CD8-positive, alpha-beta memory T cell (primary cell): ENCODE measurements around the gene HOOK2. TPM values are rescaled to one million over a fixed set of nuclear protein-coding genes. Genes with fewer than 3 reads are reported as not detected.

Experiments
- CTCF ChIA-PET: fragments of 350-600 bp; sonication (Branson Sonifier 250); formaldehyde crosslinking; loops from one replicate; lab custom pipeline; 2021; ENCODE audit warnings: antibody characterized with exemption; lab: Charles Lee
- POLR2A ChIA-PET: fragments of 350-600 bp; sonication (Branson Sonifier 250); formaldehyde crosslinking; loops from one replicate; lab custom pipeline; 2021; ENCODE audit warnings: antibody characterized with exemption; lab: Charles Lee
- DNase-seq, 5 donors: peaks; one replicate each; pipeline versions ENCODE4 v3.0.0 to v3.0.0-alpha.2; 2020 to 2022; ENCODE audit warnings: mixed read lengths in 1 of 5
- H3K27ac ChIP-seq: one replicate; pipeline ENCODE4 v1.7.0; 2013; ENCODE audit warnings: low read depth, mild to moderate bottlenecking, low read length, moderate library complexity
- H3K27me3 ChIP-seq: 2 replicates; pipeline ENCODE4 v1.7.0; 2013; ENCODE audit warnings: low read length, mild to moderate bottlenecking; ENCODE audit not compliant: insufficient read depth, poor library complexity, severe bottlenecking
- H3K36me3 ChIP-seq: 2 replicates; pipeline ENCODE4 v1.7.0; 2013; ENCODE audit warnings: mild to moderate bottlenecking, low read length, moderate library complexity; ENCODE audit not compliant: insufficient read depth
- H3K4me1 ChIP-seq: 2 replicates; pipeline ENCODE4 v1.7.0; 2013; ENCODE audit warnings: mild to moderate bottlenecking, low read length, moderate library complexity; ENCODE audit not compliant: insufficient read depth
- H3K4me3 ChIP-seq: 2 replicates; pipeline ENCODE4 v1.7.0; 2013; ENCODE audit warnings: mild to moderate bottlenecking, low read length
- H3K9me3 ChIP-seq: 2 replicates; pipeline ENCODE4 v1.7.0; 2013; ENCODE audit warnings: mild to moderate bottlenecking, low read length
- H3K27ac Mint-ChIP-seq, 8 donors: one replicate each; pipeline ENCODE4 v1.8.0; 2020 to 2021; ENCODE audit warnings: mixed read lengths in 8 of 8, mild to moderate bottlenecking in 6 of 8, inconsistent platforms in 3 of 8, moderate library complexity in 3 of 8
- H3K27me3 Mint-ChIP-seq, 2 donors: one replicate each; pipeline ENCODE4 v1.8.0; 2020 to 2021; ENCODE audit warnings: mixed read lengths in 2 of 2, mild to moderate bottlenecking in 1 of 2, moderate library complexity in 1 of 2
- H3K36me3 Mint-ChIP-seq, 3 donors: one replicate each; pipeline ENCODE4 v1.8.0; 2020 to 2021; ENCODE audit warnings: mixed read lengths in 3 of 3, inconsistent platforms in 1 of 3, mild to moderate bottlenecking in 1 of 3
- H3K4me1 Mint-ChIP-seq, 3 donors: one replicate each; pipeline ENCODE4 v1.8.0; 2020 to 2021; ENCODE audit warnings: mixed read lengths in 3 of 3, inconsistent platforms in 1 of 3, mild to moderate bottlenecking in 1 of 3
- H3K4me3 Mint-ChIP-seq, 7 donors: one replicate each; pipeline ENCODE4 v1.8.0; 2020 to 2021; ENCODE audit warnings: mixed read lengths in 7 of 7, mild to moderate bottlenecking in 6 of 7, moderate library complexity in 4 of 7, inconsistent platforms in 2 of 7
- H3K9me3 Mint-ChIP-seq, 5 donors: one replicate each; pipeline ENCODE4 v1.8.0; 2020 to 2022; ENCODE audit warnings: mixed read lengths in 5 of 5, mild to moderate bottlenecking in 3 of 5, moderate library complexity in 2 of 5, inconsistent platforms in 1 of 5
- polyA plus RNA-seq: library from polyadenylated mRNA; unstranded; fragments of 300-500 nt; fragmentation: Illumina TruSeq; gene quantifications from one replicate; pipeline ENCODE4 v1.2.3, GENCODE V29; 2021
- total RNA-seq, 2 experiments: library from RNA; stranded (reverse); gene quantifications; one replicate each; pipeline ENCODE4 v1.2.3, GENCODE V29; 2021

The HOOK2 gene
- total and polyA plus RNA-seq, 3 experiments from 2014 or later: 2.9 to 11.4 (median 9.8) TPM

DNA sequence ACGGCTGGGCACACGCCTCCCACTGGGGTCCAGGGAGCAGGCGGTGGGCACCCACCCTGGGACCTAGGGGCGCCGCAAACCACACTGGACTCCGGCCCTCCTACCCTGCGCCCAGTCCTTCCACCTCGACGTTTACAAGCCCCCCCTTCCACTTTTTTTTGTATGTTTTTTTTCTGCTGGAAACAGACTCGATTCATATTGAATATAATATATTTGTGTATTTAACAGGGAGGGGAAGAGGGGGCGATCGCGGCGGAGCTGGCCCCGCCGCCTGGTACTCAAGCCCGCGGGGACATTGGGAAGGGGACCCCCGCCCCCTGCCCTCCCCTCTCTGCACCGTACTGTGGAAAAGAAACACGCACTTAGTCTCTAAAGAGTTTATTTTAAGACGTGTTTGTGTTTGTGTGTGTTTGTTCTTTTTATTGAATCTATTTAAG, 17.5 kb upstream of the HOOK2 start:
- no peaks in the 10 kb centered on the region for H3K9me3 ChIP-seq
- Mint-ChIP-seq H3K4me3 (peak overlapping the region; percentile 90 to 100 (median 96)), H3K36me3 (peaks cover 0 to 25% (median 3%) of the 10 kb centered on the region in 3 donors), H3K9me3 (peaks cover 0 to 4% (median 2%) of the 10 kb centered on the region in 5 donors), H3K4me1 (peaks cover 36 to 51% (median 41%) of the 10 kb centered on the region in 3 donors), H3K27ac (peak overlapping the region; percentile 91 to 100 (median 99)), H3K27me3 (peaks cover 0 to 31% of the 10 kb centered on the region in 2 donors)
- DNase-seq: peak in 2 of 5 donors; percentile 58
- peak overlapping the region; percentile 96 for H3K4me3 ChIP-seq
- H3K4me1 ChIP-seq: peaks cover 44% of the 10 kb centered on the region
- ChIA-PET POLR2A (interaction anchor here (0.6 to 7.5 kb wide), 20 partner anchors 8 to 729 kb away, joined by 3 to 167 read pairs (median 4); partner anchors contain the start of genes CALR, GCDH, GET3 and HOOK2), CTCF (interaction anchor here (1.0 to 13.7 kb wide), 5 partner anchors 14 to 90 kb away, joined by 3 to 483 read pairs (median 5); partner anchors contain the start of genes HOOK2 and RNASEH2A)
- peaks cover 4% of the 10 kb centered on the region for H3K36me3 ChIP-seq
- no peaks in the 10 kb centered on the region for H3K27me3 ChIP-seq
- peak overlapping the region; percentile 99 for H3K27ac ChIP-seq

DNA sequence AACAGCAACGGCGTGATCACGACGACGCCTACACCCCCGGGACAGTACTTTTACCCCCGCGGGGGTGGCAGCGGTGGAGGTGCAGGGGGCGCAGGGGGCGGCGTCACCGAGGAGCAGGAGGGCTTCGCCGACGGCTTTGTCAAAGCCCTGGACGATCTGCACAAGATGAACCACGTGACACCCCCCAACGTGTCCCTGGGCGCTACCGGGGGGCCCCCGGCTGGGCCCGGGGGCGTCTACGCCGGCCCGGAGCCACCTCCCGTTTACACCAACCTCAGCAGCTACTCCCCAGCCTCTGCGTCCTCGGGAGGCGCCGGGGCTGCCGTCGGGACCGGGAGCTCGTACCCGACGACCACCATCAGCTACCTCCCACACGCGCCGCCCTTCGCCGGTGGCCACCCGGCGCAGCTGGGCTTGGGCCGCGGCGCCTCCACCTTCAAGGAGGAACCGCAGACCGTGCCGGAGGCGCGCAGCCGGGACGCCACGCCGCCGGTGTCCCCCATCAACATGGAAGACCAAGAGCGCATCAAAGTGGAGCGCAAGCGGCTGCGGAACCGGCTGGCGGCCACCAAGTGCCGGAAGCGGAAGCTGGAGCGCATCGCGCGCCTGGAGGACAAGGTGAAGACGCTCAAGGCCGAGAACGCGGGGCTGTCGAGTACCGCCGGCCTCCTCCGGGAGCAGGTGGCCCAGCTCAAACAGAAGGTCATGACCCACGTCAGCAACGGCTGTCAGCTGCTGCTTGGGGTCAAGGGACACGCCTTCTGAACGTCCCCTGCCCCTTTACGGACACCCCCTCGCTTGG, 16.9 kb upstream of the HOOK2 start:
- CTCF ChIA-PET: interaction anchor here (0.8 to 13.7 kb wide), 7 partner anchors 14 to 185 kb away, joined by 3 to 483 read pairs (median 3); partner anchors contain the start of genes HOOK2 and RNASEH2A
- Mint-ChIP-seq H3K4me3 (peak overlapping the region; percentile 90 to 100 (median 96)), H3K4me1 (peaks cover 36 to 51% (median 41%) of the 10 kb centered on the region in 3 donors), H3K27ac (peak overlapping the region; percentile 91 to 100 (median 99)), H3K36me3 (peaks cover 0 to 25% (median 3%) of the 10 kb centered on the region in 3 donors), H3K9me3 (peaks cover 0 to 4% (median 2%) of the 10 kb centered on the region in 5 donors), H3K27me3 (peaks cover 0 to 31% of the 10 kb centered on the region in 2 donors)
- Histone ChIP-seq H3K4me3 (peak overlapping the region; percentile 96), H3K27ac (peak overlapping the region; percentile 99), H3K36me3 (peaks cover 4% of the 10 kb centered on the region), H3K9me3 (no peaks in the 10 kb centered on the region), H3K27me3 (no peaks in the 10 kb centered on the region), H3K4me1 (peaks cover 44% of the 10 kb centered on the region)
- POLR2A ChIA-PET: interaction anchor here (0.5 to 7.5 kb wide), 24 partner anchors 9 to 1827 kb away, joined by 3 to 167 read pairs (median 5); partner anchors contain the start of genes CALR, GCDH, GET3 and HOOK2
- peak; percentile 63 to 85 (median 69) for DNase-seq

DNA sequence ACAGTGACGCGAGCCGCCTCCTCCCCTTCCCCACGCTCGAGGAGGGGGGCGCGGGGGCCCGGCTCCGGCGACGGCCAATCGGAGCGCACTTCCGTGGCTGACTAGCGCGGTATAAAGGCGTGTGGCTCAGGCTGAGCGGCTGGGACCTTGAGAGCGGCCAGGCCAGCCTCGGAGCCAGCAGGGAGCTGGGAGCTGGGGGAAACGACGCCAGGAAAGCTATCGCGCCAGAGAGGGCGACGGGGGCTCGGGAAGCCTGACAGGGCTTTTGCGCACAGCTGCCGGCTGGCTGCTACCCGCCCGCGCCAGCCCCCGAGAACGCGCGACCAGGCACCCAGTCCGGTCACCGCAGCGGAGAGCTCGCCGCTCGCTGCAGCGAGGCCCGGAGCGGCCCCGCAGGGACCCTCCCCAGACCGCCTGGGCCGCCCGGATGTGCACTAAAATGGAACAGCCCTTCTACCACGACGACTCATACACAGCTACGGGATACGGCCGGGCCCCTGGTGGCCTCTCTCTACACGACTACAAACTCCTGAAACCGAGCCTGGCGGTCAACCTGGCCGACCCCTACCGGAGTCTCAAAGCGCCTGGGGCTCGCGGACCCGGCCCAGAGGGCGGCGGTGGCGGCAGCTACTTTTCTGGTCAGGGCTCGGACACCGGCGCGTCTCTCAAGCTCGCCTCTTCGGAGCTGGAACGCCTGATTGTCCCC, 16.1 kb upstream of the HOOK2 start, which contains the start of gene JUNB:
JUNB (plus strand) TSS at position 142 of the 706 bp plus-strand sequence; CDS start at position 428, 286 bp downstream.
- peaks cover 0 to 4% (median 2%) of the 10 kb centered on the region in 5 donors for H3K9me3 Mint-ChIP-seq
- ChIA-PET CTCF (interaction anchor here (0.8 to 13.7 kb wide), 6 partner anchors 14 to 185 kb away, joined by 3 to 483 read pairs (median 3); partner anchors contain the start of gene HOOK2), POLR2A (interaction anchor here (0.5 to 7.5 kb wide), 19 partner anchors 9 to 1827 kb away, joined by 3 to 167 read pairs (median 5); partner anchors contain the start of genes GCDH, HOOK2, RNASEH2A and SYCE2)
- no peaks in the 10 kb centered on the region for H3K27me3 ChIP-seq
- peaks cover 0 to 31% of the 10 kb centered on the region in 2 donors for H3K27me3 Mint-ChIP-seq
- H3K4me1 ChIP-seq: peaks cover 38% of the 10 kb centered on the region
- H3K9me3 ChIP-seq: no peaks in the 10 kb centered on the region
- H3K4me3 Mint-ChIP-seq: peak within 1 kb of the TSS; percentile 90 to 100 (median 96)
- peak; percentile 94 to 99 (median 98) for DNase-seq
- peak within 1 kb of the TSS; percentile 99 for H3K27ac ChIP-seq
- H3K27ac Mint-ChIP-seq: peak within 1 kb of the TSS; percentile 91 to 100 (median 99)
- H3K36me3 Mint-ChIP-seq: peaks cover 0 to 23% (median 2%) of the 10 kb centered on the region in 3 donors
- peaks cover 4% of the 10 kb centered on the region for H3K36me3 ChIP-seq
- peaks cover 35 to 50% (median 38%) of the 10 kb centered on the region in 3 donors for H3K4me1 Mint-ChIP-seq
- H3K4me3 ChIP-seq: peak within 1 kb of the TSS; percentile 96

DNA sequence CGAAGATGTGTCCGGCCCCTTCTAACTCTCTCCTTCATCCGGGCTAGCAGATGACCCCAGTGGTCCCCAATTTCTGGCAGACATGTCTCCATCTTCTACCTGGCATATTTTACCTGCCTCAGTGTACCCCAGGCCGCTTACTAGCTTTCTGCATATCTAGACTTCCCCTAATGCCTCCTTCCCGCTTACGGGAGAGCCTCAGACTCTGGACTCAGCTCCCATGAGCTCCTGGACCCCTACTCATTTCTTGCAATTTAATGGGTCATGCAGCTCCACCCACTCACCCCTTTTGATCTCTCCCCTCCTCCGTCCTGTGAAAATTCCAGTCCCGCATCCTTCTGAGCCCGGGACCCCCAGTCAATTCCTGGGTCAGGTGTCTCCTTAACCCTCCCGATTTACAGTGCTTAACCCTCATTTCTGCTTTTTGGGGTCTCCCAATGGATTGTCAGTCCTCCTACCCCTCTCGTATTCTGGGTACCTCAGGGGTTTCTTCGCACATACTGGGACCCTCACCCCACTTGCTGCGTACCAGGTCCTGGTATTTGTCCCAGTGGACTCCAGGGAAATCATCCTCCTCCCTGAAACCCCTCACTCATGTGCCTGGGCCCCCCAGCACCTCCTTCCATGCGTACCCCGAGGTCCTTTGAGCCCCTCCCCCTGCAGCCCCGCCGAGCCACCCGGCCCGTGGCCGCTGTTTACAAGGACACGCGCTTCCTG, 15.4 kb upstream of the HOOK2 start:
- peaks cover 38% of the 10 kb centered on the region for H3K4me1 ChIP-seq
- H3K27ac ChIP-seq: peak overlapping the region; percentile 99
- Mint-ChIP-seq H3K9me3 (peaks cover 0 to 4% (median 2%) of the 10 kb centered on the region in 5 donors), H3K27me3 (peaks cover 0 to 30% of the 10 kb centered on the region in 2 donors), H3K4me1 (peaks cover 28 to 43% (median 31%) of the 10 kb centered on the region in 3 donors), H3K27ac (peak overlapping the region; percentile 91 to 100 (median 99)), H3K36me3 (peaks cover 0 to 22% (median 2%) of the 10 kb centered on the region in 3 donors), H3K4me3 (peak overlapping the region; percentile 90 to 100 (median 96))
- no peak for DNase-seq
- CTCF ChIA-PET: interaction anchor here (0.8 to 13.7 kb wide), 5 partner anchors 14 to 186 kb away, joined by 3 to 483 read pairs (median 3); partner anchors contain the start of gene HOOK2
- H3K9me3 ChIP-seq: no peaks in the 10 kb centered on the region
- H3K27me3 ChIP-seq: no peaks in the 10 kb centered on the region
- H3K4me3 ChIP-seq: peak overlapping the region; percentile 92
- POLR2A ChIA-PET: interaction anchor here (0.5 to 7.5 kb wide), 15 partner anchors 8 to 1046 kb away, joined by 3 to 167 read pairs (median 5); partner anchors contain the start of genes GCDH, HOOK2, RNASEH2A and SYCE2
- peaks cover 4% of the 10 kb centered on the region for H3K36me3 ChIP-seq

DNA sequence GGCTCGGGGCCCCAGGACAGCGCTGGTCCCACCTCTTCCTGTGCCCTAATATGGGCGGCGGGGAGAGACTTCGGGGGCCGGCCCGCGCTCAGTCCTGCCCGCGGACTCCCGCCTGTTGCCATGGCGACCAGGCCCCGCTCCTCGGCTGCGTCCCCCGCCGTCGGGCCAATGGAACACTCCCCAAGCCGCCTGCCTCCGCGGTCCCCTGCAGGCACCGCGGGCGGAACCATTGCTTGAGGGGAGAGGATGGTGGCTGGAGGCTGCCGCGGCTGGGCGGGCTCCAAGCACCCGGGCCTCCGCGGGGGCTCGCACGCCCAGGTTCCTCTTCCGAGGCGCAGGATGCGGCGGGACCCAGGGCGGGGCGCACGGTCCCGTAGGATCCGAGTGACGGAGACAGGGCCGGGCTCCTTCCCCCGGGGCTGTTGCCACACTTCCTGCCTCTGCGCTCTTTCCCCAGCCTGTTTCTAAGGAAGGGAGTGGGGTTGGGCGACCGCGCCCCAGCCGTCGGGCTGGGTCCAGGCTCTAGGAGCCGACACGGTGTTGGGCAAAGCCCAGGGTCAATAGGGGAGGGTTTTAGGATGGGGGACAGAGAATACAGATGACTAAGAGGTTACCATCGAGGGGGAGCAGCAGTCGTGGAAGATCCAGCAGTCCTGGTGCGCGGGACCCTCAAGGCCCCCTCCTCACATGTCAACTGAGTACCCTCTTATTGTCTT, 14.7 kb upstream of the HOOK2 start:
- DNase-seq: peak; percentile 89 to 96 (median 93)
- POLR2A ChIA-PET: interaction anchor here (1.9 to 7.5 kb wide), 3 partner anchors 7 to 13 kb away, joined by 10 to 167 read pairs (median 140); no protein-coding TSS in a partner anchor
- peaks cover 0 to 4% (median 2%) of the 10 kb centered on the region in 5 donors for H3K9me3 Mint-ChIP-seq
- peaks cover 0 to 22% (median 2%) of the 10 kb centered on the region in 3 donors for H3K36me3 Mint-ChIP-seq
- H3K4me3 Mint-ChIP-seq: peak overlapping the region; percentile 90 to 100 (median 96)
- Histone ChIP-seq H3K4me3 (peak overlapping the region; percentile 92), H3K27me3 (no peaks in the 10 kb centered on the region), H3K4me1 (peaks cover 41% of the 10 kb centered on the region), H3K36me3 (peaks cover 4% of the 10 kb centered on the region), H3K9me3 (no peaks in the 10 kb centered on the region), H3K27ac (peak overlapping the region; percentile 99)
- H3K27ac Mint-ChIP-seq: peak overlapping the region; percentile 91 to 100 (median 99)
- peaks cover 0 to 30% of the 10 kb centered on the region in 2 donors for H3K27me3 Mint-ChIP-seq
- CTCF ChIA-PET: interaction anchor here (1.0 to 13.7 kb wide), 4 partner anchors 13 to 29 kb away, joined by 4 to 483 read pairs (median 180); partner anchors contain the start of gene HOOK2
- peaks cover 25 to 41% (median 28%) of the 10 kb centered on the region in 3 donors for H3K4me1 Mint-ChIP-seq
